Vagina (tissue), 2 donors: ENCODE measurements around the gene LSM6. TPM values are rescaled to one million over a fixed set of nuclear protein-coding genes. Genes with fewer than 3 reads are reported as not detected.
A peak's percentile ranks its signal among the peaks of the same experiment; 100 is the strongest.

Source experiments
- DNase-seq, 2 donors: peaks; one replicate each; pipeline ENCODE4 v3.0.0-alpha.2; 2017; ENCODE audit errors: extremely low spot score in 2 of 2
- H3K27ac ChIP-seq: fragments of 200-600 bp; sonication (generic); one replicate; pipeline ENCODE4 v1.5.1; 2019
- H3K27me3 ChIP-seq: fragments of 200-600 bp; sonication (generic); one replicate; pipeline ENCODE4 v1.5.1; 2019
- H3K36me3 ChIP-seq, 2 donors: fragments of 200-600 bp; sonication (generic); one replicate each; pipeline ENCODE4 v1.5.1; 2017 to 2019
- H3K4me1 ChIP-seq: fragments of 200-600 bp; sonication (generic); one replicate; pipeline ENCODE4 v1.5.1; 2019
- H3K4me3 ChIP-seq, 2 donors: fragments of 200-600 bp; sonication (generic); 1 replicate in 1 of 2; 2 replicates in 1 of 2; pipeline ENCODE4 v1.5.1; 2016 to 2019
- H3K9me3 ChIP-seq: fragments of 200-600 bp; sonication (generic); one replicate; pipeline ENCODE4 v1.5.1; 2019
- POLR2A ChIP-seq, 2 donors: fragments of 450-650 bp; IDR thresholded peaks; one replicate each; pipeline ENCODE4 v1.6.1; 2017; ENCODE audit warnings: antibody characterized with exemption in 2 of 2, mild to moderate bottlenecking in 2 of 2, moderate library complexity in 2 of 2
- POLR2AphosphoS5 ChIP-seq, 2 donors: sonication (generic); formaldehyde crosslinking; IDR thresholded peaks; one replicate each; pipeline ENCODE4 v1.9.0; 2017; ENCODE audit warnings: antibody characterized with exemption in 2 of 2, mild to moderate bottlenecking in 2 of 2, low read depth in 1 of 2; ENCODE audit not compliant: insufficient read depth in 1 of 2
- intact Hi-C: fragments of 100-400 bp; cut with DNase I; formaldehyde crosslinking; loops from one replicate; pipeline ENCODE4 v1.15.1; 2023
- total RNA-seq: library from RNA; depleted of rRNA; stranded (reverse); fragments of >200 nt; gene quantifications from one replicate; pipeline ENCODE4 v1.2.3, GENCODE V29; 2016
- TF ChIP-seq, protein P1 (sequence below), 3 experiments: fragments of 450-650 bp in 2 of 3; fragments of 200-600 bp in 1 of 3; sonication (generic) in 1 of 3; IDR thresholded peaks; one replicate each; pipeline ENCODE4 v1.5.1; 2017 to 2019; ENCODE audit warnings: antibody characterized with exemption in 3 of 3, mild to moderate bottlenecking in 2 of 3, moderate library complexity in 2 of 3

Gene LSM6
- total RNA-seq, 1 donor from 2014 or later: 13.3 TPM

DNA sequence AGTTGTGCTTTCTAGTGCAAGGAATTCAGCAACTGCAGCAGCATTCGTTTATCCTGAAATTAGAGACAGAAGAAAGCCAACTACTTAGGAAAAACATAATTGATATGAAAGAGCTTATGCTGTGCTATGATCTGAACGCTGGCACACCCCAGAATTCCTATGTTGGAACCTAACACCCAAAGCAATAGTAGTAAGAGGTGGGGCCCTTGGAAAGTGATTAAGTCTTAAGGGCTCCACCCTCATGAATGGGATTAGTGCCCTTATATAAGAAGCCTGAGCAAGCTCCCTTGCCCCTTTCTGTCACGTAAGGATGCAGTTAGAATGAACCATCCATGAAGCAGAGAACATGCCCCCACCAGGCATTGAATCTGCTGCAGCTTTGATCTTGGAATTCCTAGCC lies 5.4 kb upstream of the LSM6 start:
- DNase-seq: no peak
- no peaks in the 10 kb centered on the region for H3K9me3 ChIP-seq
- peaks cover 3% of the 10 kb centered on the region for H3K4me1 ChIP-seq
- H3K36me3 ChIP-seq: no peaks in the 10 kb centered on the region
- H3K27me3 ChIP-seq: no peaks in the 10 kb centered on the region
- H3K4me3 ChIP-seq: no peak overlapping the region
- no peak overlapping the region for H3K27ac ChIP-seq
- TF ChIP-seq POLR2AphosphoS5 (IDR thresholded peaks at IDR 0.05; ENCODE audit: insufficient read depth in 1 of 2, low read depth in 1 of 2) (no peak), POLR2A (IDR thresholded peaks at IDR 0.05) (no peak)
- TF ChIP-seq, protein P1, sequence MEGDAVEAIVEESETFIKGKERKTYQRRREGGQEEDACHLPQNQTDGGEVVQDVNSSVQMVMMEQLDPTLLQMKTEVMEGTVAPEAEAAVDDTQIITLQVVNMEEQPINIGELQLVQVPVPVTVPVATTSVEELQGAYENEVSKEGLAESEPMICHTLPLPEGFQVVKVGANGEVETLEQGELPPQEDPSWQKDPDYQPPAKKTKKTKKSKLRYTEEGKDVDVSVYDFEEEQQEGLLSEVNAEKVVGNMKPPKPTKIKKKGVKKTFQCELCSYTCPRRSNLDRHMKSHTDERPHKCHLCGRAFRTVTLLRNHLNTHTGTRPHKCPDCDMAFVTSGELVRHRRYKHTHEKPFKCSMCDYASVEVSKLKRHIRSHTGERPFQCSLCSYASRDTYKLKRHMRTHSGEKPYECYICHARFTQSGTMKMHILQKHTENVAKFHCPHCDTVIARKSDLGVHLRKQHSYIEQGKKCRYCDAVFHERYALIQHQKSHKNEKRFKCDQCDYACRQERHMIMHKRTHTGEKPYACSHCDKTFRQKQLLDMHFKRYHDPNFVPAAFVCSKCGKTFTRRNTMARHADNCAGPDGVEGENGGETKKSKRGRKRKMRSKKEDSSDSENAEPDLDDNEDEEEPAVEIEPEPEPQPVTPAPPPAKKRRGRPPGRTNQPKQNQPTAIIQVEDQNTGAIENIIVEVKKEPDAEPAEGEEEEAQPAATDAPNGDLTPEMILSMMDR (IDR thresholded peaks at IDR 0.05): no peak
- intact Hi-C loops: no loop called here

DNA sequence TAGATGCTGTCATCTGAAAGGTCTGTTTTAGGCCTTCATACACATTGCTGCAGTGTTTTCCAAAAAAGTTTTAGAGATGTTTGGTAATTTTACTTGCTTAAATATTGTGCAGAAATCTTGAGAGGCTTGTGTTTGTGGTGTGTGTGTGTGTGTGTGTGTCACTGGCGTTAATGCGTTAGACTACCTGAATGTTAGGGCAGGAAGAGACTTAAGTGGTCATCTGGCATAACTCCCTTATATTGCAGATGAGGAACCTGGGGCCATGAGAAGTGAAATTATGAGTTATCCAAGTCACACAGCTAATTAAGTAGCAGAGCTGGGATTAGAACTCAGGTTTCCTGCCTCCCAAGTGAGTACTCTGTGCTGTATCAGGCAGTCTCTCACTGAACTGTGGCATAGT lies 1.4 kb downstream of the LSM6 start:
- H3K27me3 ChIP-seq: no peaks in the 10 kb centered on the region
- peaks cover 60% of the 10 kb centered on the region for H3K4me1 ChIP-seq
- no peak for DNase-seq
- no peaks in the 10 kb centered on the region for H3K9me3 ChIP-seq
- H3K36me3 ChIP-seq: no peaks in the 10 kb centered on the region
- H3K27ac ChIP-seq: no peak overlapping the region
- H3K4me3 ChIP-seq: peak overlapping the region; percentile 57 to 95
- intact Hi-C loops: no loop called here
- no peak for TF ChIP-seq POLR2A (IDR thresholded peaks at IDR 0.05)
- no peak for TF ChIP-seq POLR2AphosphoS5 (IDR thresholded peaks at IDR 0.05; ENCODE audit: insufficient read depth in 1 of 2, low read depth in 1 of 2)
- TF ChIP-seq, protein P1 (IDR thresholded peaks at IDR 0.05): no peak

DNA sequence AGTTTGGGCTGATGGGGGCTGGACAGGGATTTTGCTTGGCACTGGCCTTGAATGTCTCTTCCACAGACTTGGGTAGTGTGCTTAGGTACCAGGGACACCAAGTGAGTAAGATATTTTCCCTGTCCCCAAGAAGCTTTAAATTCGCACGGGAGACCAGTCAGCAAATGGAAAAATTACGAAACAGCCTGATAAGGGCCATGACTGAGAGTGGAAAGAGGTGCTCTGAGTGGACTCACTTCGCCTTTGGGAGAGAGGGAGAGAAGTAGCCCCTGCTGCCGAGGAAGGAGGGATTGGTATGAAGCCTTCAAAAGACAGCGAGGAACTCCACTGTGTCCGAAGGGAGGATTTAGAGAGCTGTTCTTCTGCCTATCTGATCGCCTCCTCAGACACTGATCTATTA lies 2.6 kb downstream of the LSM6 start:
- no peak for DNase-seq
- Histone ChIP-seq H3K4me1 (peaks cover 60% of the 10 kb centered on the region), H3K36me3 (no peaks in the 10 kb centered on the region), H3K27me3 (no peaks in the 10 kb centered on the region), H3K4me3 (no peak overlapping the region), H3K9me3 (no peaks in the 10 kb centered on the region), H3K27ac (no peak overlapping the region)
- intact Hi-C loops: no loop called here
- TF ChIP-seq, protein P1 (IDR thresholded peaks at IDR 0.05): no peak
- TF ChIP-seq POLR2A (IDR thresholded peaks at IDR 0.05): no peak
- no peak for TF ChIP-seq POLR2AphosphoS5 (IDR thresholded peaks at IDR 0.05; ENCODE audit: insufficient read depth in 1 of 2, low read depth in 1 of 2)

DNA sequence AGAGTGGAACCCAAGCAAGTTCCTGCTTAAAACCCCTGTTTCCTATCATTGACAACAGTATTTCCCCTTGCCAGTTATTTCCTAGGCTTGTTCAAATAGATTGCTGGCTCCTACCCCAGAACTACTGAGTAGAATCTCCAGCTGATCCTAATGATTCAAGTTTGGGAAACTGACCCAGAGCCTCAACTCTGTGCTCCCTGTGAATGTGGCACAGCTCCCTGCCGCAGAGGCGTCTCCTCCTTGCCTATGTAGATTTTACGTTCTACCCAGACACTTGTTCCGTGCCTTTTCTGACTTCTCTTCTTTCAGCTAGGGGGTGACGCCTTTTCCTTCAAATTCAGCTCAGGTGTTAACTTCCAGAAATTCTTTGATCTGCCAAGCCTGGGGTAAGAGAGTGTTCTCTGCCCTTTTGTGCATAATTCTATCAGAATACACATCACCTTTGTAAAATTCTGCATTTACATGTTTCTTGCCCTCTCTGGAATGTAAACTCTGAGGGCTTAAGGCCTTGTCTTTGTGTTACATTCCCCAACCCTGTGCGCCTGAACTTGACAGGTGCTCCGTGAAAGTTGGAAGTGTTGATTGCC lies 4.4 kb downstream of the LSM6 start:
- Histone ChIP-seq H3K27ac (no peak overlapping the region), H3K4me1 (peaks cover 60% of the 10 kb centered on the region), H3K9me3 (no peaks in the 10 kb centered on the region), H3K4me3 (no peak overlapping the region), H3K36me3 (peaks cover 0 to 10% of the 10 kb centered on the region in 2 donors), H3K27me3 (no peaks in the 10 kb centered on the region)
- no peak for DNase-seq
- intact Hi-C loops: no loop called here
- TF ChIP-seq POLR2AphosphoS5 (IDR thresholded peaks at IDR 0.05; ENCODE audit: insufficient read depth in 1 of 2, low read depth in 1 of 2) (no peak), POLR2A (IDR thresholded peaks at IDR 0.05) (no peak)
- TF ChIP-seq, protein P1 (IDR thresholded peaks at IDR 0.05): no peak

GRCh38 chr4:146182443-146182842 lies 6.9 kb downstream of the LSM6 start:
- H3K36me3 ChIP-seq: peaks cover 0 to 26% of the 10 kb centered on the region in 2 donors
- no peaks in the 10 kb centered on the region for H3K9me3 ChIP-seq
- H3K4me3 ChIP-seq: no peak overlapping the region
- DNase-seq: no peak
- H3K4me1 ChIP-seq: peaks cover 43% of the 10 kb centered on the region
- intact Hi-C loops: no loop called here
- no peak overlapping the region for H3K27ac ChIP-seq
- TF ChIP-seq, protein P1 (IDR thresholded peaks at IDR 0.05): no peak
- no peak for TF ChIP-seq POLR2AphosphoS5 (IDR thresholded peaks at IDR 0.05; ENCODE audit: insufficient read depth in 1 of 2, low read depth in 1 of 2)
- H3K27me3 ChIP-seq: no peaks in the 10 kb centered on the region
